GM21447 (cell line): Measurements from ENCODE around the gene TLE5.
"Not testable (repeated sequence)": the region's sequence is repeated elsewhere in the genome, so short reads cannot be mapped to it uniquely, and the experiment has no call there.

Source experiments
- ATAC-seq: cut with Tn5 transposase; IDR thresholded peaks from one replicate; pipeline ENCODE4 v1.9.1; 2021; ENCODE audit not compliant: unreplicated experiment

TLE5 gene

GRCh38 chr19:3027981-3028304, 34.4 kb downstream of the TLE5 start:
- ATAC-seq: no peak

- ATAC-seq: no peak
Measured at GRCh38 chr19:3027292-3027691, 35.0 kb downstream of the TLE5 start.

GRCh38 chr19:3026768-3027167, 35.5 kb downstream of the TLE5 start:
- ATAC-seq: no peak

- no peak for ATAC-seq
Measured at GRCh38 chr19:3025549-3025886, 36.8 kb downstream of the TLE5 start.

- ATAC-seq: no peak
Measured at GRCh38 chr19:3024870-3025548, 37.3 kb downstream of the TLE5 start.

- no peak for ATAC-seq
Measured at GRCh38 chr19:3024509-3024869, 37.8 kb downstream of the TLE5 start.

- no peak for ATAC-seq
Measured at GRCh38 chr19:3020321-3020960, 41.9 kb downstream of the TLE5 start.

GRCh38 chr19:3019211-3019854, 43.0 kb downstream of the TLE5 start:
- ATAC-seq: no peak

- no peak for ATAC-seq
Measured at GRCh38 chr19:3017923-3018322, 44.4 kb downstream of the TLE5 start.

- no peak for ATAC-seq
Measured at GRCh38 chr19:3015126-3016057, 46.9 kb downstream of the TLE5 start.

GRCh38 chr19:3014135-3014534, 48.2 kb downstream of the TLE5 start:
- ATAC-seq: no peak

- no peak for ATAC-seq
Measured at GRCh38 chr19:3013263-3013725, 49.0 kb downstream of the TLE5 start.

- no peak for ATAC-seq
Measured at GRCh38 chr19:3012621-3013262, 49.6 kb downstream of the TLE5 start.

- not testable (repeated sequence) for ATAC-seq
Measured at GRCh38 chr19:3012059-3012458, 50.2 kb downstream of the TLE5 start.

- no peak for ATAC-seq
Measured at GRCh38 chr19:3010871-3011270, 51.4 kb downstream of the TLE5 start.

GRCh38 chr19:3008994-3009393, 53.3 kb downstream of the TLE5 start:
- ATAC-seq: no peak

- no peak for ATAC-seq
Measured at GRCh38 chr19:3007975-3008374, 54.3 kb downstream of the TLE5 start.

GRCh38 chr19:3006075-3006767, 56.1 kb downstream of the TLE5 start:
- no peak for ATAC-seq

- no peak for ATAC-seq
Measured at GRCh38 chr19:3005345-3005744, 57.0 kb downstream of the TLE5 start.

- ATAC-seq: no peak
Measured at GRCh38 chr19:3004522-3004921, 57.8 kb downstream of the TLE5 start.
